Lower lobe of right lung (tissue), 2 donors: ENCODE measurements around the gene PGAP3. TPM values are rescaled to one million over a fixed set of nuclear protein-coding genes. Genes with fewer than 3 reads are reported as not detected.
"Not testable (repeated sequence)": the region's sequence is repeated elsewhere in the genome, so short reads cannot be mapped to it uniquely, and the experiment has no call there.

Experiments
- ATAC-seq, 2 donors: fragments of 200-7000 bp; cut with Tn5 transposase; one replicate each; pipeline ENCODE4 v1.9.1; 2020 to 2022; ENCODE audit warnings: mild to moderate bottlenecking in 2 of 2, moderate library complexity in 2 of 2
- DNase-seq: peaks from one replicate; pipeline ENCODE4 v3.0.0-alpha.2; 2020
- H3K27ac ChIP-seq: fragments of 200-600 bp; one replicate; pipeline ENCODE4 v1.8.0; 2022
- H3K27me3 ChIP-seq: fragments of 200-600 bp; one replicate; pipeline ENCODE4 v1.8.0; 2022; ENCODE audit warnings: low read depth
- H3K36me3 ChIP-seq: fragments of 200-600 bp; one replicate; pipeline ENCODE4 v1.8.0; 2022; ENCODE audit warnings: mild to moderate bottlenecking
- H3K4me1 ChIP-seq: fragments of 200-600 bp; one replicate; pipeline ENCODE4 v1.8.0; 2022
- H3K4me3 ChIP-seq: fragments of 200-600 bp; one replicate; pipeline ENCODE4 v1.8.0; 2022; ENCODE audit warnings: mild to moderate bottlenecking
- H3K9me3 ChIP-seq: fragments of 200-600 bp; one replicate; pipeline ENCODE4 v1.8.0; 2022
- intact Hi-C: fragments of 100-400 bp; cut with DNase I; formaldehyde crosslinking; loops from one replicate; pipeline ENCODE4 v1.11.0; 2022
- total RNA-seq: library from RNA; stranded (reverse); fragmentation: NEBNext Ultra II Directional; extraction: Animal tissue kit (Norgen Biotek cat#: 25700); gene quantifications from one replicate; pipeline ENCODE4 v1.2.1, GENCODE V29; 2021
- TF ChIP-seq, protein P1 (sequence below): fragments of 200-600 bp; IDR thresholded peaks from one replicate; pipeline ENCODE4 v1.8.0; 2022; ENCODE audit warnings: antibody characterized with exemption, mild to moderate bottlenecking
- donor health status: DM: no; HTN: yes; CAD: no; lungs with severe emphysema.

Gene PGAP3
- total RNA-seq, 1 donor from 2014 or later: 20.7 TPM

DNA sequence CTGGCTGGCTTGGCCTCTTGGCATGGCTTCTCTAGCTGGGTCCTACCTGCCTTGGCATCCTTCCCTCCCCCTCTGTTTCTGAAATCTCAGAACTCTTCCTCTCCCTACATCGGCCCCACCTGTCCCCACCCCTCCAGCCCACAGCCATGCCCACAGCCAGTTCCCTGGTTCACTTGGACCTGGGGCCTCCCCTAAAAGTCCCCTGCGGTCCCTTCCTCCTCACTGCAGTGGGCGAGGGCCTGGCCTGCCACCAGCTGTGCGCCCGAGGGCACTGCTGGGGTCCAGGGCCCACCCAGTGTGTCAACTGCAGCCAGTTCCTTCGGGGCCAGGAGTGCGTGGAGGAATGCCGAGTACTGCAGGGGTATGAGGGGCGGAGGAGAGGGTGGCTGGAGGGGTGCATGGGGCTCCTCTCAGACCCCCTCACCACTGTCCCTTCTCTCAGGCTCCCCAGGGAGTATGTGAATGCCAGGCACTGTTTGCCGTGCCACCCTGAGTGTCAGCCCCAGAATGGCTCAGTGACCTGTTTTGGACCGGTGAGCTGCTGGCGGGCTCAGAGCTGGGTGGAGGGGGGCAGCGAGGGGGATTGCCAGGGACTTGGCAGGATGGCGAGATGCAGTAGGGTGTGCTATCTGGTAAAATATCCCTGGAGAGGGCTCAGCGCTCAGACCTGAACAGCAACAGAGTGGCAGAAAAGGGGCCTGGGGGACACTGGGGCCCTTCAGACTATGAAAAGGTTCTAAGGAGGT is 28.4 kb upstream of the PGAP3 start:
- Histone ChIP-seq H3K9me3 (no peaks in the 10 kb centered on the region), H3K27ac (peak overlapping the region; percentile 36), H3K36me3 (peaks cover 82% of the 10 kb centered on the region), H3K4me1 (no peaks in the 10 kb centered on the region), H3K4me3 (no peak overlapping the region), H3K27me3 (no peaks in the 10 kb centered on the region)
- peak; percentile 18 to 31 for ATAC-seq
- DNase-seq: no peak
- intact Hi-C loops: no loop called here
- TF ChIP-seq, protein P1, sequence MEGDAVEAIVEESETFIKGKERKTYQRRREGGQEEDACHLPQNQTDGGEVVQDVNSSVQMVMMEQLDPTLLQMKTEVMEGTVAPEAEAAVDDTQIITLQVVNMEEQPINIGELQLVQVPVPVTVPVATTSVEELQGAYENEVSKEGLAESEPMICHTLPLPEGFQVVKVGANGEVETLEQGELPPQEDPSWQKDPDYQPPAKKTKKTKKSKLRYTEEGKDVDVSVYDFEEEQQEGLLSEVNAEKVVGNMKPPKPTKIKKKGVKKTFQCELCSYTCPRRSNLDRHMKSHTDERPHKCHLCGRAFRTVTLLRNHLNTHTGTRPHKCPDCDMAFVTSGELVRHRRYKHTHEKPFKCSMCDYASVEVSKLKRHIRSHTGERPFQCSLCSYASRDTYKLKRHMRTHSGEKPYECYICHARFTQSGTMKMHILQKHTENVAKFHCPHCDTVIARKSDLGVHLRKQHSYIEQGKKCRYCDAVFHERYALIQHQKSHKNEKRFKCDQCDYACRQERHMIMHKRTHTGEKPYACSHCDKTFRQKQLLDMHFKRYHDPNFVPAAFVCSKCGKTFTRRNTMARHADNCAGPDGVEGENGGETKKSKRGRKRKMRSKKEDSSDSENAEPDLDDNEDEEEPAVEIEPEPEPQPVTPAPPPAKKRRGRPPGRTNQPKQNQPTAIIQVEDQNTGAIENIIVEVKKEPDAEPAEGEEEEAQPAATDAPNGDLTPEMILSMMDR: no peak

DNA sequence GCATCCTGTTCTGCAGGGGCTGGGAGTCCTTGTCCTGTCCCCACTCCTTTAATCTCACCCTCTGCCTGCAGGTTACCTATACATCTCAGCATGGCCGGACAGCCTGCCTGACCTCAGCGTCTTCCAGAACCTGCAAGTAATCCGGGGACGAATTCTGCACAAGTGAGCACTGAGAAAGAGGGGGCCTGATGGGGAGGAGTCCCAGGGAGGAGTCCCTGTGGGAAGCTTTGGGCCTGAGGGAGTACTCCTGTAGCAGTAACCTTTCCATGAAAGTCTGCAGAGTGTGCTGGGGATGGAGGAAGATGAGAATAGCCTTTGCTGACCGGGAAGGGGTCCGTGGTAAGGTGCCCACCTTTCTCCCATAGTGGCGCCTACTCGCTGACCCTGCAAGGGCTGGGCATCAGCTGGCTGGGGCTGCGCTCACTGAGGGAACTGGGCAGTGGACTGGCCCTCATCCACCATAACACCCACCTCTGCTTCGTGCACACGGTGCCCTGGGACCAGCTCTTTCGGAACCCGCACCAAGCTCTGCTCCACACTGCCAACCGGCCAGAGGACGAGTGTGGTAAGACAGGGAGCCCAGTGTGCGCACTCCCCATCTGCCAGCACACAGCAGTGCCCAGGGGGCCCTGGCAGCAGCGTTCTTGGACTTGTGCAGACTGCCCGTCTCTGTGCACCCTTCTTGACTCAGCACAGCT is 27.7 kb upstream of the PGAP3 start:
- DNase-seq (no peak), ATAC-seq (peak in 1 of 2 donors; percentile 11)
- Histone ChIP-seq H3K4me3 (no peak overlapping the region), H3K27me3 (no peaks in the 10 kb centered on the region), H3K27ac (no peak overlapping the region), H3K4me1 (no peaks in the 10 kb centered on the region), H3K36me3 (peaks cover 90% of the 10 kb centered on the region), H3K9me3 (no peaks in the 10 kb centered on the region)
- intact Hi-C loops: no loop called here
- TF ChIP-seq, protein P1: no peak

DNA sequence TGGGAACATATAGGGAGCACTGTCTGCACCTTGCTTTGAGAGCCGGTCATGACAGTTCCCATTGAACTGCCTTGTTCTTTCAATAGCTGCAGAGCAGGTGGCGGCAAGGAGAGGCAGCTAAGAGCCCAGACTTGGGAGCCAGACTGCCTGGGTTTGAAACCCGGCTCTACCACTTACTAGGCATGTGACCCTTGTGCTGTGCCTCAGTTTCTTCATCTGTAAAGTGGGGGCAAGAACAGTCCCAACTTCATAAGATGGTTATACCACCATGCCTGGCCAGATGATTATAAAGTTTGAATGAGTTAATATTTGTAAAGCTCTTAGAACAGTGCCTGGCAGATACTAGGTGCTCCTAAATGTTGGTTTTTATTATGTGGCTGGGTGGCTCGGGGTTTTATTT is 26.4 kb upstream of the PGAP3 start:
- H3K36me3 ChIP-seq: peaks cover 93% of the 10 kb centered on the region
- TF ChIP-seq, protein P1: no peak
- H3K27me3 ChIP-seq: no peaks in the 10 kb centered on the region
- intact Hi-C loops: no loop called here
- no peak overlapping the region for H3K4me3 ChIP-seq
- H3K4me1 ChIP-seq: no peaks in the 10 kb centered on the region
- ATAC-seq (no peak), DNase-seq (no peak)
- no peak overlapping the region for H3K27ac ChIP-seq
- no peaks in the 10 kb centered on the region for H3K9me3 ChIP-seq

DNA sequence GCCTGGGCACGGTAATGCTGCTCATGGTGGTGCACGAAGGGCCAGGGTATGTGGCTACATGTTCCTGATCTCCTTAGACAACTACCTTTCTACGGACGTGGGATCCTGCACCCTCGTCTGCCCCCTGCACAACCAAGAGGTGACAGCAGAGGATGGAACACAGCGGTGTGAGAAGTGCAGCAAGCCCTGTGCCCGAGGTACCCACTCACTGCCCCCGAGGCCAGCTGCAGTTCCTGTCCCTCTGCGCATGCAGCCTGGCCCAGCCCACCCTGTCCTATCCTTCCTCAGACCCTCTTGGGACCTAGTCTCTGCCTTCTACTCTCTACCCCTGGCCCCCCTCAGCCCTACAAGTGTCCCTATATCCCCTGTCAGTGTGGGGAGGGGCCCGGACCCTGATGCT is 24.0 kb upstream of the PGAP3 start:
- ATAC-seq: no peak
- Histone ChIP-seq H3K27me3 (no peaks in the 10 kb centered on the region), H3K4me1 (peaks cover 9% of the 10 kb centered on the region), H3K27ac (no peak overlapping the region), H3K36me3 (peaks cover 96% of the 10 kb centered on the region), H3K4me3 (no peak overlapping the region), H3K9me3 (no peaks in the 10 kb centered on the region)
- intact Hi-C loops: no loop called here
- DNase-seq: no peak
- TF ChIP-seq, protein P1: no peak

DNA sequence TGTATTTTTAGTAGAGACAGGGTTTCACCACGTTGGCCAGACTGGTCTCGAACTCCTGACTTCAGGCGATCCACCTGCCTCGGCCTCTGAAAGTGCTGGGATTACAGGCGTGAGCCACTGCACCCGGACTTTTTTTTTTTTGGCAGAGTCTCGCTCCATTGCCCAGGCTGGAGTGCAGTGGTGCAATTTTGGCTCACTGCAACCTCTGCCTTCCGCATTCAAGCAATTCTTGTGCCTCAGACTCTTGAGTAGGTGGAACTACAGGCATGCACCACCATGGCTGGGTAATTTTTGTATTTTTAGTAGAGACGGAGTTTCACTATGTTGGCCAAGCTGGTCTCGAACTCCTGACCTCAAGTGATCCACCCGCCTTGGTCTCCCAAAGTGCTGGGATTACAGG is 23.2 kb upstream of the PGAP3 start:
- DNase-seq, intact Hi-C loops, H3K27me3 ChIP-seq, ATAC-seq, H3K4me3 ChIP-seq, H3K9me3 ChIP-seq, H3K27ac ChIP-seq: not testable (repeated sequence)
- peaks cover 15% of the 10 kb centered on the region for H3K4me1 ChIP-seq
- peaks cover 90% of the 10 kb centered on the region for H3K36me3 ChIP-seq
